Activated T-cell treated with anti-CD3 and anti-CD28 coated beads, Interleukin-2, amount 50 U/mL, for 48 hours (primary cell): ENCODE results near the gene CCDC185.

ENCODE experiments used
- DNase-seq, 2 experiments: peaks; one replicate each; pipeline ENCODE4 v3.0.0-alpha.2; 2020

The CCDC185 gene

DNA sequence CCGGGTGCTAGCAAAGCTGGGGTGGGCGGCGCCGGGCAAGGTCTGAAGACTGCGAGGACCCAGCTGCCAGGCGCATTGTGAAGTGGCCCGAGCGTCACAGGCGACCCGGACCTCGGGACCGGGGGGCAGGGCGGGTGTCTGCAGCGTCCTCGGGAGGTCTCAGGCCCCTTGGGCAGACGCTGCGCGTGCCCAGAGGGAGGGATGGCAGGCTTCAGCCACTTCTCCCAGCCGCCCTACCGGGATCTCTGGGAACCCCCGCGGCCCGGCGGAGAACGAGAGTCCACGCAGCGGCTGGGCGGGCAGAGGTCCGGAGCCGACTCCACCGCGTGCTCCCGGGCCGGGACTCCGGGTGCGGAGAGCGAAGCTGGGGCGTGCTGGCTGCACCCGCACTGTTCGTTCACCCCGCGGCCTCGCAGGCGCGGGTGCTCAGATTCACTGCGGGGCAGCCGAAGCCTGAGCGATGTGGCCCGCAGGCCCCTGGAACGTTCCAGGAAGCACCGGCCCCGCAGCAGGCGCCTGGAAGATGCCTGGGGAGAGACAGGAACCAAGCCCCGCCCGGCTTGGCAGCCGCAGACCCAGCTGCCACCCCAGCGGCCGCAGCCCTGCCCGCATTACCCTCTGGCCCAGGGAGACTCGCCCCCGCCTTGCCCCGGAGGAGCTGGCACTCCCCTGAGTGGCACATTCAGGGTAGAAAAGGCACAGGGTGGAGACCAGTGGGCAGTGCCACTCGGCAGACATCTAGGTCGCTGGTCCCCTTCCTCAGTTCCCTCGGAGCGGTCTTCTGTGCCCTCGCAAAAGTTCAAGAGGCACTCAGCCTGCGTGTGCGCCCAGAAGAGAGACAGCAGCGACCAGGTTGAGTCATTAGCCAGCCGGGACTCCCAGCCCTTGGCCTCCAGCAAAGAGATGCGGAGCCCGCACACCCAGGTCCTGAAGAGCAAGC, at the start of gene CCDC185:
Gene CCDC185, plus strand, starts transcription at position 141 of the 940 bp plus-strand sequence. Its CDS starts 61 bp downstream, at position 202.
- DNase-seq: no peak

DNA sequence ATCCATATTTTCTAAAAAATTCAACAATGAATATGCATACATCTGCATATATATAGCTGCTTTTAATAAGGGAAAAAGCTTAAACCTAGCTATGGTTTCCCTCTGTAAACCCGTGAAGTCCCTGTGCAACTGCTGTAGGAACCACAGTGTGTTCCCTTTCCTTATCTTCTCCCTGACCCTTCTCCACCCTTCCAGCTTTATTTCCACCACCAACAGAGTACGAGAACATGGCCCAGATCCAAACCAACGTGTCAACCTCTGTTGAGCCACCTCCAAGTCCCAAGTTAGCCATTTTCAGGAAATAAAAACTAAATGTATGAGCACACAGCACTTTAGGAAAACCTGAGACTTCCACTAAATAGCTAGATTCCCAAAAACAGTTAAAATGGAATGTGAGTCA, 49.5 kb upstream of the CCDC185 start:
- no peak for DNase-seq

DNA sequence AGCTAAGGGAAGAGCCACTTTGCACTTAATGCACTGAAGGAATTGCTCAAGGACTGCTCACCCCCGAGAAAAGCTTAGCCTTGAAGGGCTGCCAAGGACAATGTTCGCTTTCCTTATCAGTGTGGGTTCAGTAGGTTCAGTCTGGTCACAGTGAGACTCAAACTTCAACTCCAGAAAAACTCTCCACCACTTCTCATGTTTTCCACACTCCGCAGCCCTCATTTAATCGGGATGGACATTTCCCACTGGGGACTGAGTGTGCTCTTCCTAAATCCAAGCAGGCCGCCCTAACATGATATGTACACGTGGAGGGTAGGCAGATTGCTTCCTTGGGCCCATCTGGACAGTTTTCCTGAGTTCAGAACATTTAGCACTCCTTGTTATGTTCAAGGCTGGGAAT, 48.7 kb upstream of the CCDC185 start:
- DNase-seq: no peak

DNA sequence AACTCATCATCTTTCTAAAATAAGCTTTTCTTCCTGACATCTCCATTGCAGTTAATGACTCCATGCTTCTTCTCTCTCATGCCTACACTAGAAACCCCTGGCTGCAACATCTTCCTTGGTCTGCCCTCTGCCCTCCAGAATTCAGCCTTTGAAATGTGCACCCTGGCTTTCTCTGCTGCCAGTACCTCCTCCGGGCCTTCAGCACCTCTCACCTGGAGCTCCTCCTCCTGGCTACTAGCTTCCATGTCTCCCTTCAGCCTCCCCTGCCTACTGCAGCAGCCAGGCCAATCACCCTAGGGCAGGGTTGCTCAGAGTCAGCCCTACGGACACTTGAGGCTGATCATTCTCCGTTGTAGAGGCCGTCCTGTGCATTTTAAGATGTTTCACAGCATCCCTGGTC, 47.5 kb upstream of the CCDC185 start:
- no peak for DNase-seq

DNA sequence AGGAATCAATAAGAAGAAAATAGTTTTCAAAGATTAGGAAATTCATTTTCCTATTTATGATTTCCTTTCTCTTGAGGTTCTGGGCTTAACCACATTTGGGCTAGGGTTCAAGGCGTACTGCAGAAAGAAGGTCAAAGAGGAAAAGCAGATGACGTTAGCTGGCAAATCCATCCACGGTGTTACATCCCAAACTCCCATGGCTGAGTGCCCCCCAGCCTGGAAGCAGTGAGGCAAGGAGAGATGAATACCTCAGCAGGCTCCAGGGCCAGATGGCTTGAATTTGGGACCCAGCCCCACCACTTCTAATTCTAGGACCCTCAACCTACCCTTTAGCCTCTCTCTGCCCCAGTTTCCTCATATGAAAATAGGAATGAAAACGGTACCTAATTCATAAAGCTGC, 46.9 kb upstream of the CCDC185 start:
- no peak for DNase-seq

DNA sequence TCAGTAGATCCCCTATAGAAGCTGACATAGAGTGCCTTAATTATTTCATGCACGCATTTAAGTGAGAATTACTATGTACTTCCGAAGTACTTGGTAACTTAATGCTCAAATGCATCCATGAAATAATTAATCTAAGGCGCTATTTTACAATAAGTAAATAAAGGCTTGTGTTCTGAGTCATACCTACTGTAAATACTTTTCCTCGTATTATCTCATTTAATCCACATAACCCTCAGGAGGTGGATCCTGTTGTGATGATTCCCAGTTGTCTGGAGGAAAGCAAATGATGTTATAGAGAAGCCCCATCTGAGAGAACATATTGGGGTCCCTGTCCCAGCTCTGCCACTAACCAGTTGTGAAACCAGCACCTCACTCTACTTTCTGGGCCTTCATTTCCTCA, 45.6 kb upstream of the CCDC185 start:
- no peak for DNase-seq

DNA sequence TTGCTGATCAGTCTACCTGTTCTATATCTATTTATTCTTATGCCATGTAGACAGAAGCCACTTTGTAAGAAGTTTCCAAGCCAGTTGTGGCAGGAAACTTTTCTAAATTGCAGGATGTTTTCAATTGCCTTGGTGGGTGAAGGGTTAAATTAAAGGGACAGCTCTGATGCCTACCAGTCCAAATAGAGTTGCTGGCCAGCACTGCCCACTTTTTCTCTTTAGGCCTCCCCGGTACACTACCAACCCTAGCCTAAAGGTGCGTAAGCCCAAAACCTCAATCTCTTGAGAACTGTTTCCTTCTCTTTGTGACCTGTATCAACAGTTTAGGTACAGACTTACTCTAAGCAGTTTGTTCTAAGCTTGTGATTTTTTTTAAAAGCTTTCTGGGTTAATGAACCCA, 44.8 kb upstream of the CCDC185 start:
- no peak for DNase-seq

DNA sequence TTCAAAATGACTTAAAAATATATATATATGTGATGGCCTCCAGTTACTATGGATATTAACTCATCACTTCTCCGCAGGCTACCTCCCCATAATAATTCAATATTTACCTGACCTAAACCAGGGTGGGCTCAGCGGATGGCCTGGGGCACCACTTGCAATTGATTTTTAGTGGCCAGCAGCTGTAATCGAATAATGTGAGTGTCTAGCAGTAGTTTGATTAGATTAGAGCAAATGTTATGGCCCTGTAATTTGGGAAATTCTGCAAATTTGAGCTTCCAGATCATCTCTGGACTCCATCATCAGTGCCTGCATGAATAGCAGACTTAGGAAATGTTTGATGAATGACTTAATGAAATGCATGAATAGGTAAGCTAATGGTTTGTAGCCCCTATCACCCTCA, 44.0 kb upstream of the CCDC185 start:
- DNase-seq: no peak

DNA sequence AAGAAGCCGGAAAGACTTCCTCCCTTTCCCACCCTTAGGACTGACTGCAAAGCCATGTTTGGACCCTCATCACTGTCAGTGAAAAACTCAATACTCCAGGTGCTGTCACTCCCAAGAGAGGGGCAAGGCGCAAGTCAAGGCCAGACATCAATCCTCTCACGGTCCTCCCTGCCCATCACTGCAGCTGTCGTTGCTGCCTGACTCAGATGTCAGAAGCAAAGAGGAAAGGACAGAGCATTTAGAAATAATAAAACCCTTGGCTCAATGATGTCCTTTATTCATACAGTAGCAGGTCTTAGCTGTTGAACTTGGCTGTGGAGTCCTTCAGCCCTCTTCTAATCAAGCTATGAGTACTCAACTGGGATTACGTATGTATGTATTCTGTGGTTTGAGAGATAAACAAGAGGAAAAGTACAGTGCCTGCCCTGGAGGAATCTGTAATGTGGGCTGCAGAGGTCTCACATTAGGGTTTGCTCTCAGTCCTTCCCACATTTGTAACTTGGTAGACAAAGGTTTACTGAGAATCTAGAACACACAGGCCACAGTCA, 42.8 kb upstream of the CCDC185 start:
- no peak for DNase-seq

DNA sequence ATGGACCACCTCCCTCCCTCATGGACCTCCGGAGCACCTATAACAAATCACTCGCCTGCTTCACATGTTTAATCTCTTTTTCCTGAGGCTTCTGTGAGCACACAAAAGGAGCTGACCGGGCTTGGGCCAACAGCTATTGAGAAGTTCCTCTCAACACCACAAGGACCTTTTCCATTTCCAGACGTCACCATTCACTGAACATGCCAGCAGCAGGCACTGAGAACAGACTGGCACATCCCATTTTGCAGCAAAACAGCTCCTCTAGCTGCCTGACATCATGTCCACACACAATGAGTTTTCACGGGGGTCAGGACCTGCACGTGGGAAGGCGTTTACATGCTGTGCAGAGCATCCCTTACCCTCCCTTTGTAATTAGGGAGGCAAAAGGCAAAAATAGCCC, 40.3 kb upstream of the CCDC185 start:
- DNase-seq: no peak

DNA sequence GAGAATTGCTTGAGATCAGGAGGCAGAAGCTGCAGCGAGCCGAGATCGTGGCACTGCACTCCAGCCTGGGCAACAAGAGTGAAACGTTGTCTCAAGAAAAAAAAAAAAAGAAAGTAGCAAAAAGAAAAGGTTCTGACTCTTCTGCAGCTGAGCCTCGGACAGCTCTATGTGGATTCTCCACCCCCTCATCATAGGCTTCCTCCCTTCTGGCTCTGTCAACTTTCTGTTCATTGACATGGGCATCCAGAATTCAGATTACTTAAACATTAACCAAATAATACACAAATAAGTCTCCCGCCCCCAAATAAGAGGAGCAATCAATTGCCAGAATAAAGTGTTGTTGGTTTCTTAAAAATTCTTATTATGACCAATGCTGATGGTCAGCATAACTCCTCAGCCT, 39.3 kb upstream of the CCDC185 start:
- no peak for DNase-seq

DNA sequence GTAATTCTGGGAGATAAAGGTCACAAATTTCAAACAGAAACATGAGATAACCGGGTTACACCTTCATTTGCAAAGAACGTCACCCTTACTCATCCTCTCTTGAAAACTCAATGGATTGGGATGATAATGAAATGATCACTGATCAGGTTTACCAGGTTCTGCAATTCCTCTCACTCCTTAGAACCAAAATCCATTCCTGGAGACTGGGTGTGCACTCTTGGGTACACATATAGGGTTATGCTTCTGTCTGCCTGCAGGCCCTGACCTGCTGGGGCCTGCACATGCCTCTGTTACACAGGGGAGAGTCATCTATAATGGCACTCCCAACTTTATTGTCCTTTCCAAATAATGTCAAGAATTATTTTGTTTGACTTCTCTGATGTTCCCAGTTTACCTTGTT, 37.5 kb upstream of the CCDC185 start:
- no peak for DNase-seq

DNA sequence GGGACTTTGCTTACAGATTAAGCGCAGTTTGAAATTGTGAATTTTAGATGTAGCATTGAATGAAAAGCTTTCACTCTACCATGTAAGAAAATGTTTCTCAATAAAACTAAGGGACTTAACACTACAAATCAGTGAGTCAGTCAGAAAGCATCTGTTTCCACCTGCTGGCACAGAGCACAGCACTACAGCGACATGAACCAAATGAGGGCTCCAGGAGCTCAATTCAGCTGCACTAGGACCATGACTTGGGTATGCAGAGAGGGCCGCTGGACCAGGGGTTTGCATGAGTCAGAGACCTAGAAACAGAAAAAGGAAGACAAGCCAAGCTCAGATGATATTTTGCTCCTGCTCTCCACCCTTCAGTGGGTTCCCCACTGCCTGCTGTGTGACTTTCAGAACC, 34.4 kb upstream of the CCDC185 start:
- no peak for DNase-seq

DNA sequence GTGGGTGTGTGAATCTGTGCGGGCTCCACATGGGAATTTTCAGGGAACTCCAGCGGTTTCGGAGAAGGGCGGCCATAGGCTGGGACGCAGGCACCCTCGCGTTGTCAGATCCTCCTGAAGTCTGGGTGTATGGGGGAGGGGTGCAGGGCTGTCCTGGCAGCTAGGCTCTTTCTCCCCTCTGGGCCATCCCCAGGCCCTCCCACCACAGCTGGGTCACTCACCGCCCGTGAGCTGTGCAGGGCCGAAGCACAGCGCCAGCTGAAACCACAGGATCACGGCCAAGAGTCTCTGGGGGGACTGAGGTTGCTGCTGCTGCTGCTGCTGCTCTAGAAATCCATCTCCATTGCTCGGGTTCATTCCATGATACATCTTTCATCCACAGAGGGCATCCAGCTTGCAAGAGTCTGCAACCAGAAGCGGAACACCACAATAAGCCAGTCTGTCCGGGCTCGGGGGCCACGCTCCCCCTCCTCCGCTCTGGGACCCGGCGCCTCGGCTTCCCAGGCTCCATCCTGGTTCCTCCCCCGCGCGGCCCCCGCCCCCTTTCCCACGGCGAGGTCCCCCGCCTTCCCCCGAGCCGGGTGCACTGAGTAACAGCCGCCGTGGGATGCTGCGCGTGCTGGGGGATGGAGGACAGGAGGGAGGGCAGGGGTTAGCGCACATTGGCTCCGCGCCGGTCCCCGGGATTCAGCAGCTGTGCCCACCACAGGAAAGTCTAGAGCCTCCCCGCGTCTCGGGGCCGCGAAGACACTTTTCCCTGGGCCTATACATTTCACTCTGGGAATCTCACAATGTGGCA, 30.0 kb upstream of the CCDC185 start:
- DNase-seq: peak; percentile 40 to 49

DNA sequence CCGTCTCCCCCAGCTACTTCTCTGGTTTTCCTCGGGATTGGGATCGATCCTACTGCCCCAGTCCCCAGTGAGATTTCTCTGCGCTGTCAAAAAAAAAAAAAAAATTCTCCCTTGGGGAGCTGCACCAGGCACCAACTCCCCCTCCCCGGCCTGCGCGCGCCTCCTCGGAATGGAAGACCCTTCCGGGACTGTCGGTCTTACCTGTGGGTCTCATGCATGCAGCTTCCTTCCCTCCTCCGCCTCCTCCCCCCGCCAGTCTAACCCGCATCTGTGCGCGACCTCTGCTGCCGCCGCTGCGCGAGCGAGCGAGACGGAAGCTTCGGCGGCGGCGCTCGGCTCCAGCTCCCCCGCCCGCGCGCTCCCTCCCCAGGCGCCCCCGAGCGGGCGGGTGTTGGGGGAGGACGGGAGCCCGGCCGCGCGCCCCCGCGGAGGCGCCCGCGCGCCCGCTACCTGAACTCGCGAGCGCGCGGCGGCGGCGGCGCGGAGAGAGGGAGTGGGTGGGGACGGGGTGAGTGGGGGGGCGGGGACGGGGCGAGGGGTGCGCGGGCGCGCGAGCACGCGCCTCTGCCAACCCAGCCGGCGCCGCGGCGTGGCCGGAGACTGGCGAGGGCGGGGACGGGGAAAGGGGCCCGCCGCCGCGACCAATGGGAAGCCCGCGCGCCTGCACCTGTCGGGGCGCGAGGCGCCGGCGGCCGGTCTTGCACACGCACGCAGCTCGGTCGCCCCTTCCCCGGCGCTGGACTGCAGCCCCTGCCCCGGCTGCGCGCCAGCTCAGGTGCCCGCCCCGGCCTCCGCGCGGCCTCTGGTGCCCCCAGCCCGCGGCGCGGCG, 29.1 kb upstream of the CCDC185 start, which contains the start of gene SUSD4:
Gene SUSD4, minus strand, starts transcription at position 321 of the 829 bp plus-strand sequence. CDS start 751 bp downstream, outside the sequence.
- peak; percentile 65 to 70 for DNase-seq

DNA sequence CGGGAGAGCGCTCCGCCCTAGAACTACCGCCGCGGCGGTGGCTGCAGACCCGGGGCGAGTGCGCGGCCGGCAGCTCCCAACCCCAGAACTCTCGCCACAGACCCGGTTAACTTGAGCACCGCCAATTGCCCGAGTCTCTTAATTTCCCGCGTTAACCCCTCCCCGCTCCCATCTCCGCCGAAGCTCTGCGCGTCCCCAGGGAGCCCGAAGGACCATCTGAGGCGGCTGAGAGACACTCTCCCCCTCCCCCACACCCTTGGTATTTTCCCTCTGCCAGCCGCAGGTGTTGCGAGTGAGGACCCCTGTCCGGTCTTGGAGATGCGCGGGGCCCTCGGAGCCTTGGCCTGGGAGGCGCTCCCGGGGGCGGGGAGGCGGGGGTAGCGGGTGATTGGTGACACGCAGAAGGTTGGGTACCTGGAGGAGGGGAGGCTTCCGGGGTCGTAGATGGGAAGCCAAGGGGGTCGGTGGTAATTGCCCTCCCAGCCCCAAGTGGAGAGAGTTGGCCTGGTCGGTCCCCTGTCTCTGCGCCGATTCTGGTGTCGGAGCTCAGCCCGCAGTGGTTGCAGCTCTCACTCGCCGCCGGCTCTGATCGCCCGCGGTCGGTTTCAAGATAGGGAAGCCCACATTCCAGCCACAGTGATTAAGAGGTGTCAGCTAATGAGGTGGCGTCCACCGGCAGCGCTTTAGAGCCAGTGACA, 28.4 kb upstream of the CCDC185 start:
- DNase-seq: peak; percentile 30 to 46

DNA sequence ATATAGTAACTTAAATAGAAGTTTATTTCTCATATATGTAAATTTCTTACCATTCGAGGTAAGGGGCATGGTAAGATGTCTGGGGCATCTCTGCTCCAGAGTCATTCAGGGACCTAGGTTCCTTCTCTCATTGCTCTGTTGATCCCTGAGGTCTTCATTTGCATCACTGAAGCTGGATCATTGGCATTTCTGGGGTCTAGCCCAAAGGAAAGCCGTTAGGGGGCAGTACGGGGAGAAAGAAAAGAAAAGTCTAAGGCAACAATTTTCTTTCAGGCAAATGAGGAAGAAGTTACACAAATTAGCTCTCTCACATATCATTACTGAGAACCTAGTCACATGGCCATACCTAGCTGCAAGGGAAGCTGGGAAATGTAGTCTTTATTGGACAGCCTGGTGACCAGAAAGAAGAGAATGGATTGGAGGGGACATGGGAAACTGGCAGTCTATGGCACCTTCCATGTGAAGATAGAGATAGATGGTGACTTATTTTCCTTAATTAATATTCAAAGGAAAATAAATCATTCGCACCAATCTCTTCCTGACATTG, 19.1 kb upstream of the CCDC185 start:
- DNase-seq: no peak

DNA sequence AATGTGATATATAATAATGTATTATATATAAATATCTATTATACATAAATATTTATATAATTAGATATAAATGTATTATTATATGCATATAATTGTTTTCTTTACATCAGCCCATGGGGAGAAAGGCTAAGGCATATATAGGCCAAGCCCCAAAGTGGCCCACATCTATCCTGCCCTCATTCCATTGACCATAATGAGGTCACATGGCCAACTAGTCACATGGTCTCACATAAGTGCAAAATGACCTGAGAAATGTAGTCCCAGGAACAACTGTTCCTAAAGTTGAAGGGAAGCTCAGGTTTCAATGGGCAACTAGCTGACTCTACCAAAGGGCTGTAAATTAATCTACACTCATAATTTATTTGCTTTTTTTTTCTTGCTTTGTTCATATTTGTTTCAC, 14.5 kb upstream of the CCDC185 start:
- DNase-seq: no peak

DNA sequence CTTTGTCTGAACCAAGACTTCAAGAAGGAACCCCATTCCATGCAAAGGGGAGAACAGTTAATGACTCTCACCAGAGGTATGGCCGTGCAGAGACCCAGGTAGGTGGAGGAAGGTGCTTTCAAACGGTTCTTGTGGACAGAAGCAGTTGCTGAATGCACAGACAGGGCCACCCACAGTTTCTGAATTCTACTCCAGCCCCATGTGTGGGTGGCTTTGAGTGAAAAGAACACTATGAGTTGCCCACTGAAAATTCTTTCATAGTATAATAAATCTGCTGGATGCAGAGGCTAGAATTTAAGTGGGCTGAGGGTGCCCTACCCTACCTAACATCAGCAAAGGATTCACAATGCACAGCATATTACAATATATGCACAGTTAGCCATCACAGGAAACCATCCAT, 7.2 kb upstream of the CCDC185 start:
- DNase-seq: no peak

DNA sequence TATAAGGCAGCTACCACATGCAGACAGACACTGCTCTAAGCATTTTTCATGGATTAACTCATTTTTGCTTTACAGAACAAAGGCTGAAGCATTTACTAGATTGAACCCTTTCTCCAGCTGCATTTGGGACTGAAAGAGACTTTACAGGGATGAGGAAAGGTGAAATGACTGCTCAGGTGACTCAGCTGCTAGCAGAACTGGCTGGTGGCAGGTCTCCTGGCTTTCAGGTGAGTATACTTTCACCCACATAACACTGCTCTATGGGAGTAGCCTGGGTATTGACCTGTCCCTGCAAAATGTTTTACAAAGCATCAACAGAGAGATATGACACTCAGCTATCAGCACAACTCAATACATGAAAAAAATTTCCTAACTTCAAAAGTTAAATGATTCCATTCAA, 2.6 kb upstream of the CCDC185 start:
- no peak for DNase-seq

DNA sequence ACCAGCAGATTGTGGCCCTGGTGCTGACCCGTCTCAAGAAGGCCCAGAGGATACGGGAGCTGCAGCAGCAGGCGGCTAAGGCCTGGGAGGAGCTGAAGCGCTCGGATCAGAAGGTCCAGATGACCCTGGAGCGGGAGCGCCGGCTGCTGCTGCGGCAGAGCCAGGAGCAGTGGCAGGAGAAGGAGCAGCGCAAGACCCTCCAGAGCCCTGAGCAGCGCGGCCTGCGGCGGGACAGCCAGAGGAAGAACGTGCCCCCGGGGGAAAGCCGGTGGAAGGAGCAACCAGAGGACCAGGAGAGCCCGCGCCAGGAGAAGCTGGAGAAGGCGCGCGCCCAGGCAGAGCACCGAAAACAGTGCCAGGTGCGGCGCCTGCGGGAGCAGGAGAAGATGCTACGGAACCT, 1.0 kb downstream of the CCDC185 start:
- DNase-seq: no peak

DNA sequence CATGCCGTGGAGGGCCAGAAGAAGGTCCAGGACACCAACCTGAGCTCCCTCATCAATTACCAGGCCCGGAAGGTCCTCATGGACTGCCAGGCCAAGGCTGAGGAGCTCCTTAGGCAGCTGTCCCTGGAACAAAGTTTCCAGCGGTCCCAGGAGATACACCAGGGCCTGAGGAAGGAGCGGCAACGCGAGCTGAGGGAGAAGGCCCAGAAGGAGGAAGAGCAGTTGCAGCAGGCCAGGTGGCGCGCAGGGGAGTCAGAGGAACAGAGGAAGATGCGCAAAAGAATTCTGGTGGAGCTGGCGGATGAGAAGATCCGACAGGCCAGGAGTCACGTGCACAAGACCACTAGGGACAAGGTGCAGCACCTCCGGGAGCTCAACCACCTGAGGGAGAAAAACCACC, 1.5 kb downstream of the CCDC185 start:
- no peak for DNase-seq
